Esophagus squamous epithelium (tissue), 5 donors: Measurements from ENCODE around the gene ATRAID. TPM values are rescaled to one million over a fixed set of nuclear protein-coding genes. Genes with fewer than 3 reads are reported as not detected.

Source experiments
- DNase-seq: peaks from one replicate; lab custom pipeline; 2025; lab: John Stamatoyannopoulos, UW
- H3K27ac ChIP-seq, 4 donors: fragments of 200-600 bp; sonication (generic); one replicate each; pipeline ENCODE4 v1.5.1; 2016 to 2019; ENCODE audit warnings: mild to moderate bottlenecking in 1 of 4
- H3K27me3 ChIP-seq, 4 donors: fragments of 200-600 bp; sonication (generic); 1 replicate in 3 of 4; 2 replicates in 1 of 4; pipeline versions ENCODE4 v1.5.1 to v1.6.0; 2017 to 2021; ENCODE audit warnings: antibody characterized with exemption in 1 of 4
- H3K36me3 ChIP-seq, 3 donors: fragments of 200-600 bp; sonication (generic); one replicate each; pipeline ENCODE4 v1.5.1; 2016 to 2019
- H3K4me1 ChIP-seq, 3 donors: fragments of 200-600 bp; sonication (generic); one replicate each; pipeline ENCODE4 v1.5.1; 2017 to 2019
- H3K4me3 ChIP-seq, 4 donors: fragments of 200-600 bp; sonication (generic); 1 replicate in 3 of 4; 2 replicates in 1 of 4; pipeline ENCODE4 v1.5.1; 2016 to 2019; ENCODE audit warnings: mild to moderate bottlenecking in 2 of 4, moderate library complexity in 1 of 4
- H3K9me3 ChIP-seq, 3 donors: fragments of 200-600 bp; sonication (generic); one replicate each; pipeline ENCODE4 v1.5.1; 2016 to 2019
- CTCF ChIP-seq, 6 experiments: fragments of 450-650 bp in 4 of 6; fragments of 200-600 bp in 2 of 6; sonication (generic) in 2 of 6; IDR thresholded peaks; one replicate each; pipeline ENCODE4 v1.5.1; 2016 to 2019; ENCODE audit warnings: antibody characterized with exemption in 6 of 6, mild to moderate bottlenecking in 4 of 6, moderate library complexity in 4 of 6
- POLR2A ChIP-seq, 4 donors: fragments of 450-650 bp; IDR thresholded peaks; one replicate each; pipeline ENCODE4 v1.6.1; 2017; ENCODE audit warnings: antibody characterized with exemption in 4 of 4, mild to moderate bottlenecking in 4 of 4, moderate library complexity in 3 of 4
- WGBS, 2 donors: methylation state at CpG; one replicate each; pipeline ENCODE4 v1.1.5; 2018; 5-methylcytosine and 5-hydroxymethylcytosine counted together
- intact Hi-C: fragments of 100-400 bp; cut with DNase I; formaldehyde crosslinking; loops from one replicate; pipeline ENCODE4 v1.15.0; 2022
- total RNA-seq, 4 donors: library from RNA; depleted of rRNA; stranded (reverse); fragments of >200 nt; gene quantifications; one replicate each; pipeline ENCODE4 v1.1.0, GENCODE V29; 2016
- donor health status: DM: yes; HTN: yes; CAD: no.

Gene ATRAID
- total RNA-seq, 4 donors from 2014 or later = 57.1 to 124 (median 91.0) TPM

- intact Hi-C loops = no loop called here
- TF ChIP-seq POLR2A (IDR thresholded peaks at IDR 0.05) = no peak
- TF ChIP-seq CTCF (IDR thresholded peaks at IDR 0.05) = no peak
- WGBS, 2 donors = 0 to 3% methylated on average over 23 of the region's 48 CpGs
- Histone ChIP-seq H3K27me3 (no peaks in the 10 kb centered on the region), H3K9me3 (no peaks in the 10 kb centered on the region), H3K36me3 (peaks cover 0 to 46% (median 5%) of the 10 kb centered on the region in 3 donors), H3K27ac (peak overlapping the region; percentile 95 to 99 (median 98)), H3K4me3 (peak overlapping the region; percentile 69 to 92 (median 85)), H3K4me1 (peaks cover 12 to 35% (median 17%) of the 10 kb centered on the region in 3 donors)
- DNase-seq = no peak
Observed at GRCh38 chr2:27211241-27211942, 449 bp upstream of the ATRAID start.

- Histone ChIP-seq H3K27me3 (no peaks in the 10 kb centered on the region), H3K9me3 (no peaks in the 10 kb centered on the region), H3K27ac (peak overlapping the region; percentile 95 to 99 (median 98)), H3K36me3 (peaks cover 0 to 32% (median 0%) of the 10 kb centered on the region in 3 donors), H3K4me3 (peak overlapping the region; percentile 69 to 92 (median 85)), H3K4me1 (peaks cover 18 to 47% (median 24%) of the 10 kb centered on the region in 3 donors)
- no peak for TF ChIP-seq POLR2A (IDR thresholded peaks at IDR 0.05)
- TF ChIP-seq CTCF (IDR thresholded peaks at IDR 0.05) = no peak
- WGBS, 2 donors = 4 to 5% methylated on average over 33 to 34 of the region's 34 CpGs
- DNase-seq = no peak
- intact Hi-C loops = no loop called here
Observed at GRCh38 chr2:27212626-27213471, 1.0 kb downstream of the ATRAID start.

DNA sequence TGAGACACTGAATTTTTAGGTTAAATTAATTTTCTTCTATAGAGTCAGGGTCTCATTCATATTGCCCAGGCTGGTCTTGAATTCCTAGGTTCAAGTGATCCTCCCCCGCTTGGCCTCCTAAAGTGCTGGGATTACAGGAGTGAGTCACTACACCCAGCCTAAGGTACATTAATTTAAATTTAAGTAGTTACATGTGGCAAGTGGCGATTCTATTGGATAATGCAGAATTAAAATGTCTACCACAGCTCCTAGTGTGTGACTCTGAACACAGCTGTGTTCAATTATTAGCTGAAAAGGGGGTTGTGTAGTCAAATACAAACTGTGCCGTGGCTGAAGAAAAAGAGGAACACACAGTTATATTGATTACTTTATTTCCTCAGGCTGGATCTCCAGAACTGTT lies 3.1 kb downstream of the ATRAID start:
- H3K4me1 ChIP-seq = peaks cover 18 to 53% (median 32%) of the 10 kb centered on the region in 3 donors
- no peak for DNase-seq
- intact Hi-C loops = no loop called here
- peaks cover 0 to 24% (median 0%) of the 10 kb centered on the region in 3 donors for H3K36me3 ChIP-seq
- H3K4me3 ChIP-seq = no peak overlapping the region
- no peak overlapping the region for H3K27ac ChIP-seq
- no peaks in the 10 kb centered on the region for H3K27me3 ChIP-seq
- 61 to 67% methylated on average over 3 of the region's 3 CpGs for WGBS, 2 donors
- no peak for TF ChIP-seq CTCF (IDR thresholded peaks at IDR 0.05)
- TF ChIP-seq POLR2A (IDR thresholded peaks at IDR 0.05) = no peak
- no peaks in the 10 kb centered on the region for H3K9me3 ChIP-seq

DNA sequence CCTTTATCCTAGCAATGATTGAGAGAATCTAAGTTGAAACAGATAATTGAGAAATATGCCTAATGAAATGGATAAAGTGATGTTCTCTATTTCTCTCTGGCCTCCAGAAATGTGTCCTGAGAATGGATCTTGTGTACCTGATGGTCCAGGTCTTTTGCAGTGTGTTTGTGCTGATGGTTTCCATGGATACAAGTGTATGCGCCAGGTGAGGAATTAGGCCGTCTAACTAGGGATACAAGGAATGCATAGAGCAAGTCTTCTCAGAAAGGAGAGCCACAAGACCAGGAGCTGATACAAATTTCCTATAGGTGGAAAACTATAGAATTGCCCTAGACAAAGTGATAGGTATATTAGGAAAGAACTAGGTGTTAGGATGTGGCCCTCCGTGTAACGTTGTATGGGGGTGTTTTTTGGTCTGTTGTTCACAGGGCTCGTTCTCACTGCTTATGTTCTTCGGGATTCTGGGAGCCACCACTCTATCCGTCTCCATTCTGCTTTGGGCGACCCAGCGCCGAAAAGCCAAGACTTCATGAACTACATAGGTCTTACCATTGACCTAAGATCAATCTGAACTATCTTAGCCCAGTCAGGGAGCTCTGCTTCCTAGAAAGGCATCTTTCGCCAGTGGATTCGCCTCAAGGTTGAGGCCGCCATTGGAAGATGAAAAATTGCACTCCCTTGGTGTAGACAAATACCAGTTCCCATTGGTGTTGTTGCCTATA lies 4.7 kb downstream of the ATRAID start:
- TF ChIP-seq CTCF (IDR thresholded peaks at IDR 0.05) = no peak
- no peak for TF ChIP-seq POLR2A (IDR thresholded peaks at IDR 0.05)
- no peaks in the 10 kb centered on the region for H3K27me3 ChIP-seq
- H3K9me3 ChIP-seq = no peaks in the 10 kb centered on the region
- DNase-seq = no peak
- intact Hi-C loops = no loop called here
- H3K27ac ChIP-seq = peak overlapping the region; percentile 74 to 85 (median 81)
- peaks cover 0 to 36% (median 0%) of the 10 kb centered on the region in 3 donors for H3K36me3 ChIP-seq
- H3K4me3 ChIP-seq = peak overlapping the region; percentile 50 to 72 (median 68)
- WGBS, 2 donors = 71 to 78% methylated on average over 13 of the region's 13 CpGs
- H3K4me1 ChIP-seq = peaks cover 13 to 36% (median 23%) of the 10 kb centered on the region in 3 donors
